ENCODE data around the gene CHMP1A. TPM values are rescaled to one million over a fixed set of nuclear protein-coding genes. Genes with fewer than 3 reads are reported as not detected.

The CHMP1A gene
- total and polyA plus RNA-seq, 2 experiments from 2014 or later = 42.3 to 81.9 TPM

GRCh38 chr16:89619840-89620239, 37.7 kb downstream of the CHMP1A start:
- Histone ChIP-seq H3K4me3 (no peak overlapping the region), H3K4me1 (ENCODE audit: insufficient read depth) (no peaks in the 10 kb centered on the region; the same call in 1 of the 2 replicates), H4K20me1 (replicated peaks; ENCODE audit: insufficient read depth) (no peaks in the 10 kb centered on the region), H3K27me3 (ENCODE audit: insufficient read depth) (peaks cover 5% of the 10 kb centered on the region; the same call in 1 of the 2 replicates), H3K9me2 (ENCODE audit: insufficient read depth) (no peaks in the 10 kb centered on the region), H3K79me2 (replicated peaks; ENCODE audit: insufficient read depth) (no peaks in the 10 kb centered on the region), H3K27ac (ENCODE audit: low read depth) (no peak overlapping the region), H3F3A (replicated peaks; ENCODE audit: low read depth) (peaks cover 8% of the 10 kb centered on the region; the same call in 1 of the 2 replicates), H2AFZ (peak overlapping the region; percentile 81; the same call in 1 of the 2 replicates), H3K36me3 (ENCODE audit: insufficient read depth) (no peaks in the 10 kb centered on the region), H3K4me2 (no peak overlapping the region)
- H3K27ac Mint-ChIP-seq = no peak overlapping the region
- H3K4me1 Mint-ChIP-seq = peaks cover 17% of the 10 kb centered on the region
- no peak for DNase-seq (ENCODE audit: low spot score)
- H3K36me3 Mint-ChIP-seq (ENCODE audit: low read depth) = no peaks in the 10 kb centered on the region; the same call in 2 of the 3 replicates
- peaks cover 3% of the 10 kb centered on the region; the same call in 1 of the 3 replicates for H3K9me3 Mint-ChIP-seq
- peaks cover 24% of the 10 kb centered on the region for H3K27me3 Mint-ChIP-seq (ENCODE audit: insufficient read depth, low read depth, poor library complexity)
- peak; percentile 8; the same call in 2 of the 3 replicates for ATAC-seq
- no peak overlapping the region for H3K4me3 Mint-ChIP-seq
- TF ChIP-seq JUNB (IDR thresholded peaks at IDR 0.05; ENCODE audit: unreplicated experiment) (no peak), ZNF462 (CRISPR knock-in tag; IDR thresholded peaks at IDR 0.05) (no peak), POLR2AphosphoS5 (IDR thresholded peaks at IDR 0.05; ENCODE audit: low read depth) (no peak), CTCF (conservative IDR thresholded peaks at IDR 0.05; ENCODE audit: low read depth in 2 of 2) (no peak), NANOG (IDR thresholded peaks at IDR 0.05; ENCODE audit: borderline replicate concordance) (no peak), EZH2 (IDR thresholded peaks at IDR 0.05; ENCODE audit: low read depth, unreplicated experiment) (no peak), CREB1 (CRISPR knock-in tag; IDR thresholded peaks at IDR 0.05; ENCODE audit: low read depth) (no peak), EZH2phosphoT487 (IDR thresholded peaks at IDR 0.05; ENCODE audit: unreplicated experiment) (no peak), REST (IDR thresholded peaks at IDR 0.05; ENCODE audit: unreplicated experiment) (no peak), STAT1 (IDR thresholded peaks at IDR 0.05; ENCODE audit: unreplicated experiment) (no peak), ZNF331 (CRISPR knock-in tag; IDR thresholded peaks at IDR 0.05; ENCODE audit: low read depth) (no peak), ETS1 (IDR thresholded peaks at IDR 0.05) (no peak), ZNF114 (CRISPR knock-in tag; IDR thresholded peaks at IDR 0.05) (no peak)

Data from GM23338 (cell line).